Uterus (tissue), 4 donors: ENCODE data around the gene ARVCF. TPM values are rescaled to one million over a fixed set of nuclear protein-coding genes. Genes with fewer than 3 reads are reported as not detected.

ENCODE experiments used
- DNase-seq, 2 donors: peaks; one replicate each; pipeline ENCODE4 v3.0.0-alpha.2; 2019 to 2020
- H3K27ac ChIP-seq, 2 donors: fragments of 200-600 bp; sonication (generic); 1 replicate in 1 of 2; 2 replicates in 1 of 2; pipeline ENCODE4 v1.5.1; 2016 to 2018
- H3K27me3 ChIP-seq, 2 donors: fragments of 200-600 bp; sonication (generic); one replicate each; pipeline ENCODE4 v1.5.1; 2018 to 2019; ENCODE audit warnings: control low read depth in 1 of 2
- H3K36me3 ChIP-seq, 2 donors: fragments of 200-600 bp; sonication (generic); one replicate each; pipeline ENCODE4 v1.5.1; 2019; ENCODE audit warnings: control low read depth in 1 of 2
- H3K4me1 ChIP-seq, 2 donors: fragments of 200-600 bp; sonication (generic); one replicate each; pipeline ENCODE4 v1.5.1; 2018 to 2019; ENCODE audit warnings: control low read depth in 1 of 2
- H3K4me3 ChIP-seq, 2 donors: fragments of 200-600 bp; sonication (generic); 1 replicate in 1 of 2; 2 replicates in 1 of 2; pipeline ENCODE4 v1.5.1; 2018 to 2019; ENCODE audit warnings: mild to moderate bottlenecking in 1 of 2
- H3K9me3 ChIP-seq, 2 donors: fragments of 200-600 bp; sonication (generic); one replicate each; pipeline ENCODE4 v1.5.1; 2019; ENCODE audit warnings: control low read depth in 1 of 2
- POLR2A ChIP-seq, 2 donors: fragments of 450-650 bp; IDR thresholded peaks; one replicate each; pipeline ENCODE4 v1.6.1; 2016; ENCODE audit warnings: antibody characterized with exemption in 2 of 2, mild to moderate bottlenecking in 1 of 2, moderate library complexity in 1 of 2
- intact Hi-C: fragments of 100-400 bp; cut with DNase I; formaldehyde crosslinking; loops from one replicate; pipeline ENCODE4 v1.15.1; 2023; ENCODE audit warnings: low total_unique reads
- total RNA-seq, 4 donors: library from RNA; depleted of rRNA in 3 of 4; stranded (reverse); fragments of >200 nt in 3 of 4; gene quantifications; one replicate each; pipeline versions ENCODE4 v1.1.0 to v1.2.4, GENCODE V29; 2014 to 2023
- TF ChIP-seq, protein P1 (sequence below), 4 experiments: fragments of 200-600 bp in 2 of 4; fragments of 450-650 bp in 2 of 4; sonication (generic) in 2 of 4; IDR thresholded peaks; one replicate each; pipeline ENCODE4 v1.5.1; 2016 to 2019; ENCODE audit warnings: antibody characterized with exemption in 4 of 4, mild to moderate bottlenecking in 2 of 4, moderate library complexity in 1 of 4
- donor health status: DM: yes; HTN: yes; CAD: no.

ARVCF gene, protein sequence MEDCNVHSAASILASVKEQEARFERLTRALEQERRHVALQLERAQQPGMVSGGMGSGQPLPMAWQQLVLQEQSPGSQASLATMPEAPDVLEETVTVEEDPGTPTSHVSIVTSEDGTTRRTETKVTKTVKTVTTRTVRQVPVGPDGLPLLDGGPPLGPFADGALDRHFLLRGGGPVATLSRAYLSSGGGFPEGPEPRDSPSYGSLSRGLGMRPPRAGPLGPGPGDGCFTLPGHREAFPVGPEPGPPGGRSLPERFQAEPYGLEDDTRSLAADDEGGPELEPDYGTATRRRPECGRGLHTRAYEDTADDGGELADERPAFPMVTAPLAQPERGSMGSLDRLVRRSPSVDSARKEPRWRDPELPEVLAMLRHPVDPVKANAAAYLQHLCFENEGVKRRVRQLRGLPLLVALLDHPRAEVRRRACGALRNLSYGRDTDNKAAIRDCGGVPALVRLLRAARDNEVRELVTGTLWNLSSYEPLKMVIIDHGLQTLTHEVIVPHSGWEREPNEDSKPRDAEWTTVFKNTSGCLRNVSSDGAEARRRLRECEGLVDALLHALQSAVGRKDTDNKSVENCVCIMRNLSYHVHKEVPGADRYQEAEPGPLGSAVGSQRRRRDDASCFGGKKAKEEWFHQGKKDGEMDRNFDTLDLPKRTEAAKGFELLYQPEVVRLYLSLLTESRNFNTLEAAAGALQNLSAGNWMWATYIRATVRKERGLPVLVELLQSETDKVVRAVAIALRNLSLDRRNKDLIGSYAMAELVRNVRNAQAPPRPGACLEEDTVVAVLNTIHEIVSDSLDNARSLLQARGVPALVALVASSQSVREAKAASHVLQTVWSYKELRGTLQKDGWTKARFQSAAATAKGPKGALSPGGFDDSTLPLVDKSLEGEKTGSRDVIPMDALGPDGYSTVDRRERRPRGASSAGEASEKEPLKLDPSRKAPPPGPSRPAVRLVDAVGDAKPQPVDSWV
- total RNA-seq, result 10 to 100 TPM in 2 of 4 donors, 1 to 10 TPM in 2; 1.5 to 43.4 (median 16.6) TPM

DNA sequence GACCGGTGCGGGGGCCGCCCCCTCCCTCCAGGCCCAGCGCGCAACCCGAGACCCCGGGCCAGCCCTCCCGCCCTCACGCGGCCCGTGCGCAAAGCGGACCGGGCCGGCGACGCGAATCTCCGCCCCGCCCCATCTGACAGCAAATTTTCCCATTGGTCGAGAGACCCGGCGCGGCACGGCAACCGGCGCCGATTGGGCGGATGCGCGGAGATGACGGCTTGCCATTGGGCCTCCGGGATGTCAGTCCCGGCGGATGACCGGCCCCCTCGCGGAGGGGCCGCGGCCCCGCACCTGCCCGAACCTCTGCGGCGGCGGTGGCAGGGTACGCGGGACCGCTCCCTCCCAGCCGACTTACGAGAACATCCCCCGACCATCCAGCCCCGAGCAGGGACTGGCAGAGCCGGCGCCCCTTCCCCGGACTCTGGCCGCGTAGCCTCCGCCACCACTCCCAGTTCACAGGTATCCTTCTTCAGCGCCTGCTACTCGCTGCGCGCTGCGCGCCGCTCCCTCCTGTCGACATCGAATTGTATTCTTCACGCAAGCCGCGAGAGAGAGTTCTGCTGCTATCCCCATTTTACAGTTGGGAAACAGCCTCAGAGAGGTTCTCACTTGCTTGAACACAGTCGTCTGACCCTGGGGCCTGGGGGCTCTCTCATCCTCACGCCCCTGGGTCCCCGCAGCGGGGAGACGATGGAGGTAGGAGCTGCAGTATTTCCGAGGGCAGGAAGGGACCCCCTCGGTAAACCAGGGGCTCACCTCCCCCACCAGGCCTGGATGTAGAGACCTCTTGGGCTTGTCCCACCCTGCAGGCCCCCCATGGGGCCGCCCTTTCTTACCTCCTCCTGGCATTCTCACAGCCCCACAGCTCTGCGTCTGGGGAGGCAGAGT lies at the start of gene ARVCF:
Gene ARVCF (minus strand): TSS at position 90 of the 888 bp plus-strand sequence. CDS start 26,029 bp downstream, outside the sequence.
- Histone ChIP-seq H3K27ac (no peak within 1 kb of the TSS), H3K9me3 (no peaks in the 10 kb centered on the region), H3K36me3 (no peaks in the 10 kb centered on the region), H3K4me3 (peak within 1 kb of the TSS; percentile 39 to 55), H3K27me3 (no peaks in the 10 kb centered on the region), H3K4me1 (peaks cover 0 to 4% of the 10 kb centered on the region in 2 donors)
- TF ChIP-seq, protein P1, sequence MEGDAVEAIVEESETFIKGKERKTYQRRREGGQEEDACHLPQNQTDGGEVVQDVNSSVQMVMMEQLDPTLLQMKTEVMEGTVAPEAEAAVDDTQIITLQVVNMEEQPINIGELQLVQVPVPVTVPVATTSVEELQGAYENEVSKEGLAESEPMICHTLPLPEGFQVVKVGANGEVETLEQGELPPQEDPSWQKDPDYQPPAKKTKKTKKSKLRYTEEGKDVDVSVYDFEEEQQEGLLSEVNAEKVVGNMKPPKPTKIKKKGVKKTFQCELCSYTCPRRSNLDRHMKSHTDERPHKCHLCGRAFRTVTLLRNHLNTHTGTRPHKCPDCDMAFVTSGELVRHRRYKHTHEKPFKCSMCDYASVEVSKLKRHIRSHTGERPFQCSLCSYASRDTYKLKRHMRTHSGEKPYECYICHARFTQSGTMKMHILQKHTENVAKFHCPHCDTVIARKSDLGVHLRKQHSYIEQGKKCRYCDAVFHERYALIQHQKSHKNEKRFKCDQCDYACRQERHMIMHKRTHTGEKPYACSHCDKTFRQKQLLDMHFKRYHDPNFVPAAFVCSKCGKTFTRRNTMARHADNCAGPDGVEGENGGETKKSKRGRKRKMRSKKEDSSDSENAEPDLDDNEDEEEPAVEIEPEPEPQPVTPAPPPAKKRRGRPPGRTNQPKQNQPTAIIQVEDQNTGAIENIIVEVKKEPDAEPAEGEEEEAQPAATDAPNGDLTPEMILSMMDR (IDR thresholded peaks at IDR 0.05), result peak in 2 of 4 experiments; percentile 31 to 49
- no peak for TF ChIP-seq POLR2A (IDR thresholded peaks at IDR 0.05)
- peak; percentile 88 to 92 for DNase-seq
- intact Hi-C loops, result no loop called here

DNA sequence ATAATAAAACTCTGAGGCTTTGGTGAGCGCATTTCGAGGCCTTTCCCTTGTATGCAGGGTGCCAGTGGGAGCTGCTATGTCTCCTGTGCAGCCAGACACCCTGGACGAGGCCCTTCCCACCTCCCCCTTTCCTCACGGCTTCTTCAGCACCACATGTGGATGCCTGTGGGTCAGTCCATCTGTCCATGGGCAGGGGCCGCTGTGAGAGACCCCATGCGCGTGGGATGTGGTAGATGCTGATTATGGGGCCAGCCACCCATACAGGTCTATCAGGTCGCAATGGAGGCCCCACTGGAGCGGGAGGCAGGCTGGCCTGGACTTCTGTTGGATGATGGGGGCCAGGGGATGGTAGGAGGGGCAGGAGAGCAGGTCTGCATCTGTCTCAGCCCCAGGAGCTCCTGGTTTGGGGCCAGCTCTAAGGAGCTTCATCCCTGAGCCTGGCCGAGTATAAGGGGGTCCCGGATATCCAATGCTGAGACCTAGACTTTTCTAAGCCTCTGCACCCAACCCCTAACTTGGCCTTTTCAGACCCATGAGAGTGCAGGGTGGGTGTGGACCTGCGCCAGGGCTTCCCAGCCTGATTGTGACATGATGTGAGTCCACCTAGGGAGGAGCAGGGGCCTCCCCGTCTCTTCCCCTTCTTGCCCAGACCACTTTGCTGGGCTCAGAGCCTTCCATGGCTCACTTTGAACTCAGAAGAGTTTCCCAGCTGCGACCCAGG lies 49.4 kb upstream of the ARVCF start:
- H3K27me3 ChIP-seq, result no peaks in the 10 kb centered on the region
- H3K36me3 ChIP-seq, result no peaks in the 10 kb centered on the region
- H3K4me1 ChIP-seq, result no peaks in the 10 kb centered on the region
- TF ChIP-seq, protein P1 (IDR thresholded peaks at IDR 0.05), result no peak
- no peak for TF ChIP-seq POLR2A (IDR thresholded peaks at IDR 0.05)
- H3K9me3 ChIP-seq, result no peaks in the 10 kb centered on the region
- H3K4me3 ChIP-seq, result no peak overlapping the region
- H3K27ac ChIP-seq, result no peak overlapping the region
- intact Hi-C loops, result no loop called here
- DNase-seq, result no peak

DNA sequence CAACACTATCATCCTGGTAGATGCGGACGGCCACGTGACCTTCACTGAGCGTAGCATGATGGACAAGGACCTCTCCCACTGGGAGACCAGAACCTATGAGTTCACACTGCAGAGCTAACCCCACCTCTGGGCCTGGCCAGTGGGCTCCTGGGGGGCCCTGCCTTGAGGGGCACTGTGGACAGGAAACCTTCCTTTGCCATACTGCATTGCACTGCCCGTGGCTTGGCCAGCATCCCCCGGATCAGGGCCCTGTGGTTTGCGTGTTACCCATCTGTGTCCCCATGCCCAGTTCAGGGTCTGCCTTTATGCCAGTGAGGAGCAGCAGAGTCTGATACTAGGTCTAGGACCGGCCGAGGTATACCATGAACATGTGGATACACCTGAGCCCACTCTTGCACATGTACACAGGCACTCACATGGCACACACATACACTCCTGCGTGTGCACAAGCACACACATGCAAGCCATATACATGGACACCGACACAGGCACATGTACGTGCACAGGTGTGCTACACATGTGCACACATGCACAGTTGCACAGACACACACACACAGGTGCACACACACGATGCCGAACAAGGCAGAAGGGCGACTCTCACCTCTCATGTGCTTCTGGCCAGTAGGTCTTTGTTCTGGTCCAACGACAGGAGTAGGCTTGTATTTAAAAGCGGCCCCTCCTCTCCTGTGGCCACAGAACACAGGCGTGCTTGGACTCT lies 48.1 kb upstream of the ARVCF start:
- intact Hi-C loops, result no loop called here
- H3K4me1 ChIP-seq, result no peaks in the 10 kb centered on the region
- H3K4me3 ChIP-seq, result no peak overlapping the region
- H3K36me3 ChIP-seq, result no peaks in the 10 kb centered on the region
- no peaks in the 10 kb centered on the region for H3K9me3 ChIP-seq
- no peaks in the 10 kb centered on the region for H3K27me3 ChIP-seq
- no peak for DNase-seq
- TF ChIP-seq POLR2A (IDR thresholded peaks at IDR 0.05), result no peak
- TF ChIP-seq, protein P1 (IDR thresholded peaks at IDR 0.05), result no peak
- no peak overlapping the region for H3K27ac ChIP-seq

DNA sequence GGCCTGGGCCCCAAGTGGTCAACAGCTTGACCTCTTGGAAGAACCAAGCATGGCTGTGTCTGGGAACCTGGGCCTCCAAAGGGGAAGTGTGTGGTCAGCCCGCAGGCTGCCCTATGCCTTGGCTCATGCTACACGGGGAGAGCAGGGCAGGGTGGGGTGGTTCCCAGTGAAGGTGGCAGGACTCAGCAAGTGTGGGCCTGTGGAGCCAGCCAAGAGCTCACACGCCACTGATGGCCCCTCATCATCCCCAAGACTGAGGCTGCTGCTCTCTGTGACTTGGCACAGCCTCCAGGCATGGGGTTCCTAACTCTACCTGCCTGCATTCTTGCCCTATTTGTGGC lies 47.5 kb upstream of the ARVCF start:
- TF ChIP-seq, protein P1 (IDR thresholded peaks at IDR 0.05), result no peak
- no peak for TF ChIP-seq POLR2A (IDR thresholded peaks at IDR 0.05)
- Histone ChIP-seq H3K27me3 (no peaks in the 10 kb centered on the region), H3K4me1 (no peaks in the 10 kb centered on the region), H3K27ac (no peak overlapping the region), H3K4me3 (no peak overlapping the region), H3K36me3 (no peaks in the 10 kb centered on the region), H3K9me3 (no peaks in the 10 kb centered on the region)
- intact Hi-C loops, result no loop called here
- DNase-seq, result no peak
